Measurements from ENCODE around the gene TRAPPC6A. TPM values are rescaled to one million over a fixed set of nuclear protein-coding genes. Genes with fewer than 3 reads are reported as not detected.

TRAPPC6A gene
- total RNA-seq, 1 experiment from 2014 or later: 59.7 TPM

- Mint-ChIP-seq H3K27me3 (ENCODE audit: low read depth) (peaks cover 8% of the 10 kb centered on the region; the same call in 1 of the 2 replicates), H3K4me3 (peak overlapping the region; percentile 63), H3K36me3 (no peaks in the 10 kb centered on the region), H3K4me1 (peaks cover 8% of the 10 kb centered on the region; the same call in 1 of the 2 replicates), H3K9me3 (no peaks in the 10 kb centered on the region), H3K27ac (no peak overlapping the region)
- ChIA-PET POLR2A (interaction anchor here (0.9 kb wide), 1 partner anchor 33 kb away, joined by 3 read pairs; no protein-coding TSS in a partner anchor), CTCF (interaction anchor here (1.3 to 2.1 kb wide), 3 partner anchors 14 to 192 kb away, joined by 4 read pairs; no protein-coding TSS in a partner anchor)
- ATAC-seq (no peak), DNase-seq (ENCODE audit: low spot score) (no peak)
- no peak for TF ChIP-seq ZNF263 (CRISPR knock-in tag; IDR thresholded peaks at IDR 0.05; ENCODE audit: low read depth)
- no peak for TF ChIP-seq MXD4 (CRISPR knock-in tag; IDR thresholded peaks at IDR 0.05; ENCODE audit: borderline replicate concordance)
- TF ChIP-seq HMGA2 (CRISPR knock-in tag; IDR thresholded peaks at IDR 0.05): no peak
- TF ChIP-seq TP53 (CRISPR knock-in tag; IDR thresholded peaks at IDR 0.05): no peak
- no peak for TF ChIP-seq TEAD4 (CRISPR knock-in tag; IDR thresholded peaks at IDR 0.05)
- no peak for TF ChIP-seq FOXP1 (CRISPR knock-in tag; IDR thresholded peaks at IDR 0.05; ENCODE audit: borderline replicate concordance)
- TF ChIP-seq NR3C1 (CRISPR knock-in tag; conservative IDR thresholded peaks at IDR 0.05; ENCODE audit: low read depth): no peak
- no peak for TF ChIP-seq ZNF281 (CRISPR knock-in tag; IDR thresholded peaks at IDR 0.05)
- TF ChIP-seq ZNF416 (CRISPR knock-in tag; IDR thresholded peaks at IDR 0.05): no peak
- TF ChIP-seq GRHL2 (CRISPR knock-in tag; IDR thresholded peaks at IDR 0.05; ENCODE audit: insufficient replicate concordance, severe bottlenecking): no peak
- TF ChIP-seq JAZF1 (CRISPR knock-in tag; IDR thresholded peaks at IDR 0.05): no peak
- TF ChIP-seq FOXK1 (CRISPR knock-in tag; IDR thresholded peaks at IDR 0.05): no peak
- TF ChIP-seq SOX15 (CRISPR knock-in tag; IDR thresholded peaks at IDR 0.05): no peak
- no peak for TF ChIP-seq MAX (CRISPR knock-in tag; IDR thresholded peaks at IDR 0.05)
Observed at GRCh38 chr19:45180936-45181335, 2.9 kb upstream of the TRAPPC6A start.

- Mint-ChIP-seq H3K4me1 (peaks cover 8% of the 10 kb centered on the region; the same call in 1 of the 2 replicates), H3K4me3 (peak overlapping the region; percentile 63), H3K27ac (no peak overlapping the region), H3K9me3 (no peaks in the 10 kb centered on the region), H3K36me3 (no peaks in the 10 kb centered on the region), H3K27me3 (ENCODE audit: low read depth) (peaks cover 8% of the 10 kb centered on the region; the same call in 1 of the 2 replicates)
- ChIA-PET CTCF (interaction anchor here (0.6 to 2.4 kb wide), 11 partner anchors 8 to 224 kb away, joined by 3 to 73 read pairs (median 4); no protein-coding TSS in a partner anchor), POLR2A (interaction anchor here (2.5 kb wide), 1 partner anchor 88 kb away, joined by 14 read pairs; the partner anchor contains the start of gene PPP1R37)
- ATAC-seq: no peak
- no peak for DNase-seq (ENCODE audit: low spot score)
- TF ChIP-seq IRF2 (CRISPR knock-in tag; IDR thresholded peaks at IDR 0.05; ENCODE audit: borderline replicate concordance, low read depth) (no peak), KAT7 (CRISPR knock-in tag; IDR thresholded peaks at IDR 0.05; ENCODE audit: borderline replicate concordance) (no peak), ZNF423 (CRISPR knock-in tag; IDR thresholded peaks at IDR 0.05) (no peak), NFYB (CRISPR knock-in tag; conservative IDR thresholded peaks at IDR 0.05; ENCODE audit: low read depth) (no peak), FOXP1 (CRISPR knock-in tag; IDR thresholded peaks at IDR 0.05; ENCODE audit: borderline replicate concordance) (no peak), USF1 (CRISPR knock-in tag; IDR thresholded peaks at IDR 0.05) (no peak), GABPB1 (CRISPR knock-in tag; IDR thresholded peaks at IDR 0.05) (no peak), ELF4 (CRISPR knock-in tag; IDR thresholded peaks at IDR 0.05; ENCODE audit: low read depth) (no peak), ETV6 (CRISPR knock-in tag; IDR thresholded peaks at IDR 0.05) (no peak), NFE2L1 (CRISPR knock-in tag; IDR thresholded peaks at IDR 0.05) (no peak), ZNF232 (CRISPR knock-in tag; IDR thresholded peaks at IDR 0.05) (no peak), FOXK1 (CRISPR knock-in tag; IDR thresholded peaks at IDR 0.05) (no peak), CREB1 (CRISPR knock-in tag; IDR thresholded peaks at IDR 0.05) (no peak)
- TF ChIP-seq, protein P1, sequence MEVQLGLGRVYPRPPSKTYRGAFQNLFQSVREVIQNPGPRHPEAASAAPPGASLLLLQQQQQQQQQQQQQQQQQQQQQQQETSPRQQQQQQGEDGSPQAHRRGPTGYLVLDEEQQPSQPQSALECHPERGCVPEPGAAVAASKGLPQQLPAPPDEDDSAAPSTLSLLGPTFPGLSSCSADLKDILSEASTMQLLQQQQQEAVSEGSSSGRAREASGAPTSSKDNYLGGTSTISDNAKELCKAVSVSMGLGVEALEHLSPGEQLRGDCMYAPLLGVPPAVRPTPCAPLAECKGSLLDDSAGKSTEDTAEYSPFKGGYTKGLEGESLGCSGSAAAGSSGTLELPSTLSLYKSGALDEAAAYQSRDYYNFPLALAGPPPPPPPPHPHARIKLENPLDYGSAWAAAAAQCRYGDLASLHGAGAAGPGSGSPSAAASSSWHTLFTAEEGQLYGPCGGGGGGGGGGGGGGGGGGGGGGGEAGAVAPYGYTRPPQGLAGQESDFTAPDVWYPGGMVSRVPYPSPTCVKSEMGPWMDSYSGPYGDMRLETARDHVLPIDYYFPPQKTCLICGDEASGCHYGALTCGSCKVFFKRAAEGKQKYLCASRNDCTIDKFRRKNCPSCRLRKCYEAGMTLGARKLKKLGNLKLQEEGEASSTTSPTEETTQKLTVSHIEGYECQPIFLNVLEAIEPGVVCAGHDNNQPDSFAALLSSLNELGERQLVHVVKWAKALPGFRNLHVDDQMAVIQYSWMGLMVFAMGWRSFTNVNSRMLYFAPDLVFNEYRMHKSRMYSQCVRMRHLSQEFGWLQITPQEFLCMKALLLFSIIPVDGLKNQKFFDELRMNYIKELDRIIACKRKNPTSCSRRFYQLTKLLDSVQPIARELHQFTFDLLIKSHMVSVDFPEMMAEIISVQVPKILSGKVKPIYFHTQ (CRISPR knock-in tag; IDR thresholded peaks at IDR 0.05): no peak
Observed at GRCh38 chr19:45179892-45180370, 1.9 kb upstream of the TRAPPC6A start.
